ENCODE data around the gene FBRSL1.

GRCh38 chr12:132505852-132506219 lies 15.9 kb downstream of the FBRSL1 start:
- TF ChIP-seq EZH2 (IDR thresholded peaks at IDR 0.05) = no peak
- no peak for TF ChIP-seq RAD21 (IDR thresholded peaks at IDR 0.05; ENCODE audit: low read depth)
- TF ChIP-seq CTCF (IDR thresholded peaks at IDR 0.05 in 2 of 3, conservative IDR thresholded peaks at IDR 0.05 in 1 of 3; ENCODE audit: borderline replicate concordance in 1 of 3, insufficient read depth in 1 of 3, low read depth in 2 of 3, low read length in 2 of 3) = no peak
- no peak for TF ChIP-seq POLR2A (IDR thresholded peaks at IDR 0.05; ENCODE audit: borderline replicate concordance, extremely low read depth, insufficient read depth, insufficient read length)
- TF ChIP-seq POLR2AphosphoS5 (IDR thresholded peaks at IDR 0.05; ENCODE audit: low read depth, low read length) = no peak
- TF ChIP-seq EZH2phosphoT487 (IDR thresholded peaks at IDR 0.05; ENCODE audit: borderline replicate concordance) = no peak
- no peak for TF ChIP-seq JUND (IDR thresholded peaks at IDR 0.05)
- no peak for TF ChIP-seq MAX (IDR thresholded peaks at IDR 0.05)
- TF ChIP-seq SP1 (IDR thresholded peaks at IDR 0.05; ENCODE audit: low read depth) = no peak
- TF ChIP-seq CEBPB (IDR thresholded peaks at IDR 0.05; ENCODE audit: low read depth) = no peak
- no peak for TF ChIP-seq SRF (IDR thresholded peaks at IDR 0.05; ENCODE audit: low read depth)
- no peak for TF ChIP-seq ZFX (IDR thresholded peaks at IDR 0.05)
- no peak for TF ChIP-seq ZBTB33 (IDR thresholded peaks at IDR 0.05; ENCODE audit: extremely low read depth, insufficient replicate concordance, low read length)
